Esophagus squamous epithelium (tissue), 5 donors: Measurements from ENCODE around the gene TEX261. TPM values are rescaled to one million over a fixed set of nuclear protein-coding genes. Genes with fewer than 3 reads are reported as not detected.

ENCODE experiments used
- DNase-seq: peaks from one replicate; lab custom pipeline; 2025; lab: John Stamatoyannopoulos, UW
- H3K27ac ChIP-seq, 4 donors: fragments of 200-600 bp; sonication (generic); one replicate each; pipeline ENCODE4 v1.5.1; 2016 to 2019; ENCODE audit warnings: mild to moderate bottlenecking in 1 of 4
- H3K27me3 ChIP-seq, 4 donors: fragments of 200-600 bp; sonication (generic); 1 replicate in 3 of 4; 2 replicates in 1 of 4; pipeline versions ENCODE4 v1.5.1 to v1.6.0; 2017 to 2021; ENCODE audit warnings: antibody characterized with exemption in 1 of 4
- H3K36me3 ChIP-seq, 3 donors: fragments of 200-600 bp; sonication (generic); one replicate each; pipeline ENCODE4 v1.5.1; 2016 to 2019
- H3K4me1 ChIP-seq, 3 donors: fragments of 200-600 bp; sonication (generic); one replicate each; pipeline ENCODE4 v1.5.1; 2017 to 2019
- H3K4me3 ChIP-seq, 4 donors: fragments of 200-600 bp; sonication (generic); 1 replicate in 3 of 4; 2 replicates in 1 of 4; pipeline ENCODE4 v1.5.1; 2016 to 2019; ENCODE audit warnings: mild to moderate bottlenecking in 2 of 4, moderate library complexity in 1 of 4
- H3K9me3 ChIP-seq, 3 donors: fragments of 200-600 bp; sonication (generic); one replicate each; pipeline ENCODE4 v1.5.1; 2016 to 2019
- CTCF ChIP-seq, 6 experiments: fragments of 450-650 bp in 4 of 6; fragments of 200-600 bp in 2 of 6; sonication (generic) in 2 of 6; IDR thresholded peaks; one replicate each; pipeline ENCODE4 v1.5.1; 2016 to 2019; ENCODE audit warnings: antibody characterized with exemption in 6 of 6, mild to moderate bottlenecking in 4 of 6, moderate library complexity in 4 of 6
- POLR2A ChIP-seq, 4 donors: fragments of 450-650 bp; IDR thresholded peaks; one replicate each; pipeline ENCODE4 v1.6.1; 2017; ENCODE audit warnings: antibody characterized with exemption in 4 of 4, mild to moderate bottlenecking in 4 of 4, moderate library complexity in 3 of 4
- WGBS, 2 donors: methylation state at CpG; one replicate each; pipeline ENCODE4 v1.1.5; 2018; 5-methylcytosine and 5-hydroxymethylcytosine counted together
- intact Hi-C: fragments of 100-400 bp; cut with DNase I; formaldehyde crosslinking; loops from one replicate; pipeline ENCODE4 v1.15.0; 2022
- total RNA-seq, 4 donors: library from RNA; depleted of rRNA; stranded (reverse); fragments of >200 nt; gene quantifications; one replicate each; pipeline ENCODE4 v1.1.0, GENCODE V29; 2016
- donor health status: DM: yes; HTN: yes; CAD: no.

TEX261 gene
- total RNA-seq, 4 donors from 2014 or later, result 22.6 to 33.3 (median 27.1) TPM

DNA sequence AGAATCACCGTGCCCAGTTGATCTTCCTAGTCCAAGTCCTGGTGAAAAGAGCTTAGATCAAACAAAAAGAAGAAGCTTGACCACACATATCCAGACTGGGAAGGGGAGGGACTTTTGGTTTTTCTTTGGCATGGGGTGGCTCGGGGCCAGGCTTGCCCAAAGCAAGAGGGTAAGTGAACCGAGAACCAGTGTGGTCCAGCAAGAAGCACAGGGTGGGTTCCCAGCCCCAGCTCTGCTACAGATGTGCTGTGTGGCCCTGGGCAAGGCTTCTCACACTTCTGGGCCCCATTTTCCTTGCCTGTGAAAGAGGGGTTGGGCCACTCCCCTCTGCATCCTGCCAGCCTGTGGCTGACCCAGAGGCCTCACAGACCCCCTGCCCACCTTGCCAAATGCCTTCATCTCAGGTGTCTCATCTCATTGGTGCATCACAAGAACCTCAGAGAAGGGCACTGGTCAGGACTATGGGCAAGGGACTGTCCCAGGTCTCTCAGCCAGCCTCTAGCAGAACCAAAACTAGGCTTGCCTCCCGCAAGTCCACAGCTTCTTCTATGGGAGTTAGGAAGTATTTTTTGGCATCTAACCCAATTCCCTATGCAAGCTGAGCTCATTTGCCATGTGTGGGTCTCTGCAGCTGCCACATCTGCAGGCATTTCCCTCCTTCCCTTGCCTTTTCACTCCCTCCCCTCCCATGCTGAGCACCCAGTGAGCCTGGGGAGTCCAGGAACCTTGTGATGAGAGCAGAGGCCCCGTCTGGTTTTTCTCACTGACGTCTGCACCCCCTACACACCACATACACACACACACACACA, 52.1 kb downstream of the TEX261 start:
- Histone ChIP-seq H3K9me3 (no peaks in the 10 kb centered on the region), H3K36me3 (no peaks in the 10 kb centered on the region), H3K27ac (no peak overlapping the region), H3K27me3 (peaks cover 0 to 77% (median 0%) of the 10 kb centered on the region in 4 donors), H3K4me3 (no peak overlapping the region), H3K4me1 (peaks cover 0 to 6% (median 0%) of the 10 kb centered on the region in 3 donors)
- no peak for DNase-seq
- intact Hi-C loops, result no loop called here
- TF ChIP-seq POLR2A (IDR thresholded peaks at IDR 0.05), result no peak
- TF ChIP-seq CTCF (IDR thresholded peaks at IDR 0.05), result no peak
- 59 to 63% methylated on average over 5 to 6 of the region's 6 CpGs for WGBS, 2 donors

- TF ChIP-seq POLR2A (IDR thresholded peaks at IDR 0.05) (no peak), CTCF (IDR thresholded peaks at IDR 0.05) (no peak)
- H3K27ac ChIP-seq, result no peak overlapping the region
- peaks cover 0 to 2% (median 0%) of the 10 kb centered on the region in 3 donors for H3K4me1 ChIP-seq
- 73 to 81% methylated on average over 5 of the region's 5 CpGs for WGBS, 2 donors
- intact Hi-C loops, result no loop called here
- H3K36me3 ChIP-seq, result no peaks in the 10 kb centered on the region
- peaks cover 0 to 68% (median 0%) of the 10 kb centered on the region in 4 donors for H3K27me3 ChIP-seq
- H3K4me3 ChIP-seq, result no peak overlapping the region
- H3K9me3 ChIP-seq, result no peaks in the 10 kb centered on the region
- no peak for DNase-seq
Observed at GRCh38 chr2:70941701-70942100, 53.0 kb downstream of the TEX261 start.

- intact Hi-C loops, result no loop called here
- H3K36me3 ChIP-seq, result no peaks in the 10 kb centered on the region
- no peak overlapping the region for H3K4me3 ChIP-seq
- peaks cover 0 to 63% (median 0%) of the 10 kb centered on the region in 4 donors for H3K27me3 ChIP-seq
- no peak overlapping the region for H3K27ac ChIP-seq
- no peak for DNase-seq
- TF ChIP-seq POLR2A (IDR thresholded peaks at IDR 0.05), result no peak
- TF ChIP-seq CTCF (IDR thresholded peaks at IDR 0.05), result no peak
- 60 to 65% methylated on average over 4 to 6 of the region's 6 CpGs for WGBS, 2 donors
- no peaks in the 10 kb centered on the region for H3K4me1 ChIP-seq
- no peaks in the 10 kb centered on the region for H3K9me3 ChIP-seq
Observed at GRCh38 chr2:70941186-70941585, 53.5 kb downstream of the TEX261 start.

GRCh38 chr2:70939839-70940580, 54.7 kb downstream of the TEX261 start:
- DNase-seq, result no peak
- 83 to 85% methylated on average over 10 of the region's 10 CpGs for WGBS, 2 donors
- Histone ChIP-seq H3K27ac (no peak overlapping the region), H3K36me3 (no peaks in the 10 kb centered on the region), H3K4me1 (no peaks in the 10 kb centered on the region), H3K9me3 (no peaks in the 10 kb centered on the region), H3K27me3 (peaks cover 0 to 59% (median 0%) of the 10 kb centered on the region in 4 donors), H3K4me3 (no peak overlapping the region)
- TF ChIP-seq POLR2A (IDR thresholded peaks at IDR 0.05) (no peak), CTCF (IDR thresholded peaks at IDR 0.05) (no peak)
- intact Hi-C loops, result no loop called here
